Activated effector memory CD4-positive, alpha-beta T cell treated with anti-CD3 and anti-CD28 coated beads, Interleukin-2, amount 50 U/mL, for 16 hours (primary cell): ENCODE measurements around the gene XPO1.
"Not testable (repeated sequence)": the region's sequence is repeated elsewhere in the genome, so short reads cannot be mapped to it uniquely, and the experiment has no call there.

Experiments used
- DNase-seq: peaks from one replicate; pipeline ENCODE4 v3.0.0-alpha.2; 2020

XPO1 gene, protein sequence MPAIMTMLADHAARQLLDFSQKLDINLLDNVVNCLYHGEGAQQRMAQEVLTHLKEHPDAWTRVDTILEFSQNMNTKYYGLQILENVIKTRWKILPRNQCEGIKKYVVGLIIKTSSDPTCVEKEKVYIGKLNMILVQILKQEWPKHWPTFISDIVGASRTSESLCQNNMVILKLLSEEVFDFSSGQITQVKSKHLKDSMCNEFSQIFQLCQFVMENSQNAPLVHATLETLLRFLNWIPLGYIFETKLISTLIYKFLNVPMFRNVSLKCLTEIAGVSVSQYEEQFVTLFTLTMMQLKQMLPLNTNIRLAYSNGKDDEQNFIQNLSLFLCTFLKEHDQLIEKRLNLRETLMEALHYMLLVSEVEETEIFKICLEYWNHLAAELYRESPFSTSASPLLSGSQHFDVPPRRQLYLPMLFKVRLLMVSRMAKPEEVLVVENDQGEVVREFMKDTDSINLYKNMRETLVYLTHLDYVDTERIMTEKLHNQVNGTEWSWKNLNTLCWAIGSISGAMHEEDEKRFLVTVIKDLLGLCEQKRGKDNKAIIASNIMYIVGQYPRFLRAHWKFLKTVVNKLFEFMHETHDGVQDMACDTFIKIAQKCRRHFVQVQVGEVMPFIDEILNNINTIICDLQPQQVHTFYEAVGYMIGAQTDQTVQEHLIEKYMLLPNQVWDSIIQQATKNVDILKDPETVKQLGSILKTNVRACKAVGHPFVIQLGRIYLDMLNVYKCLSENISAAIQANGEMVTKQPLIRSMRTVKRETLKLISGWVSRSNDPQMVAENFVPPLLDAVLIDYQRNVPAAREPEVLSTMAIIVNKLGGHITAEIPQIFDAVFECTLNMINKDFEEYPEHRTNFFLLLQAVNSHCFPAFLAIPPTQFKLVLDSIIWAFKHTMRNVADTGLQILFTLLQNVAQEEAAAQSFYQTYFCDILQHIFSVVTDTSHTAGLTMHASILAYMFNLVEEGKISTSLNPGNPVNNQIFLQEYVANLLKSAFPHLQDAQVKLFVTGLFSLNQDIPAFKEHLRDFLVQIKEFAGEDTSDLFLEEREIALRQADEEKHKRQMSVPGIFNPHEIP (N-terminal part only)

GRCh38 chr2:61538200-61538919 lies at the start of gene XPO1:
XPO1 (minus strand) TSS chr2:61538356; CDS start chr2:61533897, 4,459 bp downstream.
- peak; percentile 100 for DNase-seq

- DNase-seq: not testable (repeated sequence)
Measured at GRCh38 chr2:61586928-61587327, 48.8 kb upstream of the XPO1 start.

DNA sequence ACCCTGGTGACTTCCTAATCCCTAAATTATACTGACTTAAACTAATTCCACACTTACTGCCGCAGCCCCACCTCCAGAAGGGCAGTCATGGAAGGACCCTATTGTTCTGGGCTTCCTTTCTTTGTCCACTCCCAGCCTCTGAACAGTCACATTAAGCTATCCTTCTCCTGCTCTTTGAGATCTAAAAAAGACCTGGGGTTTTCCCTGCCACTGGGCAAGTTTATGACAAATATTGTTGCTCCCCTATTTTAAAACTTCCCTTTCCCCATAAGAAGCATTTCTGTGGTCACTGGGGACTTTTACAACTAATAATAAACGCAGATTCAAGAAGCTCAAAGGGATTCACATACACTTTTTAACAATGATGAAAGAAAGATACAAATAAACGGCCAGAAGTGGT lies 47.2 kb upstream of the XPO1 start:
- no peak for DNase-seq

DNA sequence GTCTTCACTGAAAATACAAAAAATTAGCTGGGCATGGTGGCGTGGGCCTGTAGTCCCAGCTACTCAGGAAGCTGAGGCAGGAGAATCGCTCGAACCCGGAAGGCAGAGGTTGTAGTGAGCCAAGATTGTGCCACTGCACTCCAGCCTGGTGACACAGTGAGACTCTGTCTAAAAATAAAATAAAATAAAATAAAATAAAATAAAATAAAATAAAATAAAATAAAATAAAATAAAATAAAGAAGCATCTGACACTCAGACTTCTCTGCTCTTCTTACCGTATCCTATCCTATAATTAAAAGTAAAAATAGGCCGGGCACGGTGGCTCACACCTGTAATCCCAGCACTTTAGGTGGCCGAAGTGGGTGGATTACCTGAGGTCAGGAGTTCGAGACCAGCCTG lies 46.2 kb upstream of the XPO1 start:
- DNase-seq: not testable (repeated sequence)

- no peak for DNase-seq
Measured at GRCh38 chr2:61582165-61582564, 44.0 kb upstream of the XPO1 start.

DNA sequence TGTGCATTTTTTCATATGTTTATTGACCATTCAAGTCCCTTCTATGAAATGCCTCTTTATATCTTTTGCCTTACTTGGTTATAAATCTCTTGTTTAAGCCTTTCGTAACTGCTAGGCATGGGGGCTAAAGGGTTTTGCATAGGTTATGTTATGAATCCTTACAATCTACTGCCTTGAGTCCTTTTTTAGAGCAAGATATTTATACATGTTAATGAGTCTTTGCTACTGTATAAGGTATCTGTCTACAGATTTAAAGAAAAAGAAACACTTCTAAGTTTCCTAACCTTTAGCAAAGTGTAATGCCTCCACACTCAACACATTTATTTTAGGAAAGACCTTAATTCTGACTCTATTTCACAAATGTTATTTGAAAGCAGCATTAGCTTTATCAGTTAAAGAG lies 43.6 kb upstream of the XPO1 start:
- no peak for DNase-seq

- no peak for DNase-seq
Measured at GRCh38 chr2:61575447-61575859, 37.3 kb upstream of the XPO1 start.

GRCh38 chr2:61566566-61566965 lies 28.4 kb upstream of the XPO1 start:
- no peak for DNase-seq

- no peak for DNase-seq
Measured at GRCh38 chr2:61562615-61563014, 24.5 kb upstream of the XPO1 start.

DNA sequence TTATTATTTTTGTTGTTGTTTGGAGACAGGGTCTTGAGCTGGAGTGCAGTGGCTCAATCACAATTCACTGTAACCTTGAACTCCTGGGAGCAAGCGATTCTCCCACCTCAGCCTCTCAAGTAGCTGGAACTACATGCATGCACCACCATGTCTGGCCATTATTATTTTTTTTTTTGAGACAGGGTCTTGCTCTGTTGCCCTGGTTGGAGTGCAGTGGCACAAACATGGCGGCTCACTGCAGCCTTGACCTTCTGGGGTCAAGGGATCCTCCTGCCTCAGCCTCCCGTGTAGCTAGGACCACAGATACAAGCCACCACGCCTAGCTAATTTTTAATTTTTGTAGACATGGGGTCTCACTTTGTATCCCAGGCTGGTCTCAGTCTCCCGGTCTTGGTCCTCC lies 20.0 kb upstream of the XPO1 start:
- DNase-seq: no peak

DNA sequence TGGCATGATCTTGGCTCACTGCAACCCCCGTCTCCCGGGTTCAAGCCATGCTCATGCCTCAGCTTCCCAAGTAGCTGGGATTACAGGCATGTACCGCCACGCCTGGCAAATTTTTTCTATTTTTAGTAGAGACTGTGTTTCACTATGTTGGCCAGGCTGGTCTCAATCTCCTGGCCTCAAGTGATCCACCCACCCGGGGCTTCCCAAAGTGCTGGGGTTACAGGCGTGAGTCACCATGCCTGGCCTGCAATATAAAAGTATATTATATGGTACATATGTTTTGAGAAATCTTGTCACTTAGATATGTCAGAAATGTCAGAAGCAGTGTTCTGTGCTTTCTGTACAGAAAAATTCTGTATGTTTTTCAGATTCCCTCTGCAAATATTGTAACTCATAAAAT lies 19.2 kb upstream of the XPO1 start:
- no peak for DNase-seq

DNA sequence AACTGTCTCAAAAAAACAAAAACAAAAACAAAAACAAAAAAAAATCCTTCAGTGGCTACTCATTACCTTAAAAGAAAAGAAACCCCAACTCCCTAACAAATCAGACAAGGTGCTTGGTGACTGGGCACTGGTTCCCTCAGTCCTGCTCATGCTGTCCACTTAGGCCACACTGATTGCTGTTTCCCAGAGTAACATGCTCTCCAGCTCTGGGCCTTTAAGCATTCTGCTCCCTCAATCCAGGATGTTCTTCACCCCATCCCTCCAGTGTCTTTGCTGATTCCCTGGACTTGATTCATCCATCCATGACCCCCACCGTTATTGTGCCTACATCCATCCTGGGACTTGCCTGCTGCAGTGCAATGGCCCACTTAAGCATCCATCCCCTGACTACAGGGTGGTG lies 16.4 kb upstream of the XPO1 start:
- no peak for DNase-seq

DNA sequence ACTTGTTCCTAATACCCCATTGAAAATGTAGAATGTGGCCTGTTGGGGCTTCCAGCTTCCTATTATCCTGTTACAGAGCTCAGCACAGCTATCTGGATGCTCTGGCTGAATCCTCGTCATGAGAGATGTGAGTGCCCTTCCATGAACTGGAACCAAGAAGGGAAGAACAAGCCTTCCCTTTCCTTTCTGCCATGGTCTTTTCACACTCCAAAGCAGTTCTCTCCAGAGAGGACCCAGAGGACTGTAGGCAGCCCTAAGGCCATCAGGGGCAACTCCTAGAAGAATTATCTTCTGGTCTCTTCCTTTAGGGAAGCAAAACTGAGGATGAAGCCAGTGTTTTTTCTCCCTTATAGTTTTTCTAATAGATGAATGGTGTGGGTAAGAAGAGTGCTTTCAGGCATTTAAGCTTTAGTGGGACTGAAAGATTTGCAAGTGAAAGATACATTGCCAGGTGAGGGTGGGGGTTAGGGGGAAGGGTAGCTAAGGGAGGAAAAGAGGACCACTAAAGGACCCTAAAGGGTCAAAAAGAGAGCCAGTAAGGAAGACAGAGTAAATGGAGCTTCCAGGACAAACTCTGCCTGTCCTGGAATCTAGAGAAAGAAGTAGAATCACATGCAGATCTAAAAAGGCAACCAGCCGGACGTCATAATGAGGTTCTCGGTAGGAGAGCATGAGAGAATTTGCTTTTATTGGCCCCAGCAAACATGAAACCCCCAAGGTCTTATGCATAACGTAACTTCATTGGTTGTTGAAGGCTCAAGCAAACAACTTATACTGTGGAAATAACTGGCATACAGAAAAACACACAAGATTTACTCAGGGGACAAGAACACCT lies 12.4 kb upstream of the XPO1 start:
- no peak for DNase-seq

DNA sequence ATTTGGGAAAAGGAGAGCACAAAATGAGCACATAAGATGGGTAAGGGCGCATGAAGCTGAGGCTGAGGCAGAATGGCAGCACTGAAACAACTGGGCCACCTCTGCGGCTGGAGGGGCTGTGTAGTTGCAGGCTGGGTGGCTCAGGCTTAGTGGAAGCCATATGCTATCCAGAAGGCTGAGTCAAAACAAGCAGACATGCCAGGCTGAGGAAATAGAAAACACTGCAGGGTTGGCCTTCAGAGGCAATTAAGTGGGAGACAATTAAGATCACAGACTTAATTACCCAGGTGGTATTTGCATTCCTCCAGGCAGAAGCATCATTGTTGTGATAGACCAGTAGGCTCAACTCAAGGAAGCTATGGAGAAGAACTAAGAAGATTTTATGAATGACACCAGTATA lies 11.4 kb upstream of the XPO1 start:
- DNase-seq: no peak

DNA sequence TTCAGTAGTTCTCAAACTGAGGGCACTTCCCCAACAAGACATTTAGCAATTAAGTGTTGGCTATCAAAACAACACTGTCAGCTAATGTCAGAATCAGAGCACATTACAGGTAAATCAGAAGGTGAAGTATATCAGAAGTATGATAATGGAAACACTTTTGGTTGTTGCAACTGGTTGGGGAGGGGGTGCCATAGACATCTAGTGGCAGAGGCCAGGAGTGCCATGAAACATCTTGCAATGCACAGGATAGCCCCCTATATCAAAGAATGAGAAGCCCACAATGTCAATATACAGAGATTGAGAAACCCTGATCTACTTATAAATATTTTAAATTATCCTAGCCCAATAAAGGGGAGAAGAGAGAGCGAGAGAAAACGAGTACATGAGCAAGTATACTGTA lies 4.9 kb upstream of the XPO1 start:
- DNase-seq: no peak

DNA sequence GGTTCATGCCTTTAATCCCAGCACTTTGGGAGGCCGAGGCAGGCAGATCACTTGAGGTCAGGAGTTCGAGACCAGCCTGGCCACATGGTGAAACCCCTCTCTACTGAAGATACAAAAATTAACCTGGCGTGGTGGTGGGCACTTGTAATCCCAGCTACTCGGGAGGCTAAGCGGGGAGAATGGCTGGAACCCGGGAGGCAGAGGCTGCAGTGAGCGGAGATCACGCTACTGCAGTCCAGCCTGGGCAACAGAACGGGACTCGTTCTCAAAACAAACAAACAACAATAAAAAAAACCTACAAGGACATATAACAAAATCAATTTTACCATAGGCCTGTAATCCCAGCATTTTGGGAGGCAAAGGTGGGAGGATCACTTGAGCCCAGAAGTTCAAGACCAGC lies 2.0 kb upstream of the XPO1 start:
- DNase-seq: not testable (repeated sequence)

DNA sequence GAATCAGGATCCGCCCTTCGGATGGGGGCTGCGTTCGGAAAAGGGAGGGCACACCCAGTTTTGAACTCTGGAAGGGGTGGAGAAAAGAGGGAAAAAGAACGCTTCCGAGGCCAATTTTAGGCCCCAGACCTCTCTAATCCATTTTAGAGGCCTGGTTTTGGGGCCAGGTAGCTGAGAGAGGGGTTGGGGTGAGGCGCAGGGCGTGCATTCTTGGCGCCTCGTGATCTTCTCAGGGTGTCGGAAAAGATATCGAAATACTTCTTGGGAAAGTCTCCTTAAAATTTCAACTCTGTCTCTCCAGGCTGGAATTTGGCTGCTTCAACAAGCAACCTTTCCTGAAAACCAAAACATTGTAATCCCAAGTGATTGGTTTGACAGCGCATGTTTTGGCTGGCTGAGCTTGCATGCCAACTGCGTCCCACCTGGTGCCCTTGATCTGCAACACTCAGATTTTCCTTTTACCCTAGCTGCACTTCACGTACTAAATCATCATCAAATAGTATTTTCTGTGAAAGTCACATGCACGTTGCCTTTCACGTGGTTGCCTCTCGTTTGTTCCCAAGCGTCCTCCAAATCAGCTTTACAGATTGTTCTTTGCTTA lies 864 bp upstream of the XPO1 start:
- peak; percentile 81 for DNase-seq

GRCh38 chr2:61537950-61538199 lies 281 bp downstream of the XPO1 start:
- DNase-seq: no peak

- DNase-seq: peak; percentile 83
Measured at GRCh38 chr2:61537277-61537949, 743 bp downstream of the XPO1 start.

DNA sequence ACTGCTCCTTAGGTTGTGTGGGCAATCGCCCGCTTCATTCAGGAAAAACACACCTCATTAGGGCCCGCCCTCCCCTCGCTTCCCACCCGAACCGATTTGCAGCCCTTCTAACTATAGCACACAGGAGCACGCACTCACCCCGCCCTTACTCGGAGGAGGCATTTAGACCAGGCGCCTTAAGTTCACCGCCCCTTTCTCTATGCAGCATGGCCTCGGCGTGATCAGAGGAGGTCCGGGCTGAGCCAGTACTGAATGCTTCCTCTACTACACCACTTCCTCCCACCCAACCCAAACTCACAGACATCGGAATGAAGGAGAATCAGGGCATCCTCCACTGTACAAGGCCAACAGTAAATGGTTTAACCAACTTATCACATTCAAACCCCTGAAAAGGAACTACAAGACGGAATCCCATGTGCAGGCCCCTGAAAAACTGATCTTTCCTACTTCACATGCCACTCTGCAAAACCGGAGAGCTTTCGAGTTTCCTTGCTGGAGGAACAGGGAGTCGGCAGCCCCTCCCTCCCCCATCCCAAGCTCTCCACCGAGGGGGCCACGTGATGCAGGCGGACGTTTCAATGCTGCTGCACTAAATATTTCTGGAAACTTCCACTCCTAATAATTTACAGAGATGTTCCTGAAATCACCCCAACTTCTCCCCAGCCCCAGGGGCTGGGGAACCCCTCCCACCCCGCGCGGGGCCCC lies 1.4 kb downstream of the XPO1 start:
- DNase-seq: peak; percentile 94

DNA sequence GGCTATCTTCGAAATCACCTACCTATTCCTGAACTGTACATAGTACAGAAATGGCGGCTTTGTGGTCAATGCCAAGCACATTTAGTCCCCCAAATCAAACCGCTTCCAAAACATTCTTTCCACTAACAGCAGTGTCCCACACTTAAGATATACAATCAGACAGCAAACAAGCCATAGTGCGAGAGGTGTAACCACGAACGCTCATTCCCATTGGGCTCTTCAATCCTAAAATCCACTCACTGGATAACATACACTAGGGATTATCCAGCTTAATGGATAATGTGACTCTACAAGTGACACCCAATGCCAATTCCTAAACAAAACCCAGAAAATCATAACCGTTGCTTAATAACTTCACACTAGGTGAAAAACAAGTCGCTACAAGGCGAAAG lies 2.0 kb downstream of the XPO1 start:
- no peak for DNase-seq
